HTR-8/SVneo (cell line): ENCODE results near the gene C2orf76.
"Not testable (repeated sequence)": the region's sequence is repeated elsewhere in the genome, so short reads cannot be mapped to it uniquely, and the experiment has no call there.

ENCODE experiments used
- DNase-seq: peaks from one replicate; pipeline ENCODE4 v3.0.0; 2011; ENCODE audit warnings: low spot score, mixed read lengths; ENCODE audit not compliant: insufficient read length
- FAIRE-seq: peaks from 2 replicates; lab custom pipeline; 2011; peaks lifted over from hg19 to GRCh38; lab: Jason Lieb, UNC

C2orf76 gene

DNA sequence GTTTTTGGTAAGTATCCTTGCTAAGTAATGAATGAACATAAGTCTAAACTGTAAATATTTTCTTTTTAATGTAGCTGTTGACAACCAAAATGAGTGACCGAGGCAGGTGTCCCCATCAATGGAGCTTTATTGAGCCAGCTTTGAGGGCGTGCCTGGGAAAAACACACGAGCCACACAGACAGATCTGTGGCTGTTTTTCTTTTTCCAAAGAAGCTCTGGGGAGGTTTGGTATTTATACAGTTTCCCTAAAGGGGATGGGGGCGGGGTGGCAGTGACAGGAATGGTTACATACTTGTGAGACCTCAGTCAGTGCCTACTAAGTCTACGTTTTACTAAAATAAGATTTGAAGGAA lies 11.3 kb upstream of the C2orf76 start:
- no peak for FAIRE-seq
- DNase-seq, result no peak

DNA sequence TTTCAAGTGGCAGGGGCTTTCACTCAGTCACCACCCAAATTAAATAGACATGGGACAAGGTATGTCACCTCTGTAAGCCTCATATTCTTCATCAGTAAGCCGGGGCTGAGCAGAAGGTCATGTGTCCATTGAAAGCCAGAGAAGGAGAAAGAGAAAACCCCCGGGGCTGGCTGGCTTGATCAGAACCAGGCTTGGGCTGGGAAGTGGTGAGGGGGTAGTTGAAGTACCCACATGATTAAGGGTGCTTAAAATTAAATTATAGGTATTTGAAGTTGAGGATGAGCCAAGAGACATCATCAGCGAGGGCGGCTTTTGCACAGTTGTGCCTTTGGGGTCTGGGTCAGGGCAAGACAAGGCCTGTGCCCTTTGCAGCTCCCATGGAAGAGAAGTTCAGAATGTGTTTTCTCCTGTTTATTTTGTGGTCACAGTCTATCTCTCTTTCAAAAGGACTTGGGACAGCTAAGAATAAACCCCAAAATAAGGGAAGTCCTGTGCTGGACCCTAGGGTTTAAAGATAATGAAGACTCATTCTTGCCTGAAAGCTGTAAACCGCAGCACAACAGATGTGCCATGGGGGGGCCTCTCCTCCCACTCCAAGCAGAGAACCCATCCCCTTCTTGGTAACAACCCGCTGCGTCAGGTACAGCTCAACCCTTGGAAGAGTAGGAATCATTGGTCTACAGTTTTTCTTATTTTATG lies 10.8 kb upstream of the C2orf76 start:
- DNase-seq (no peak), FAIRE-seq (no peak)

DNA sequence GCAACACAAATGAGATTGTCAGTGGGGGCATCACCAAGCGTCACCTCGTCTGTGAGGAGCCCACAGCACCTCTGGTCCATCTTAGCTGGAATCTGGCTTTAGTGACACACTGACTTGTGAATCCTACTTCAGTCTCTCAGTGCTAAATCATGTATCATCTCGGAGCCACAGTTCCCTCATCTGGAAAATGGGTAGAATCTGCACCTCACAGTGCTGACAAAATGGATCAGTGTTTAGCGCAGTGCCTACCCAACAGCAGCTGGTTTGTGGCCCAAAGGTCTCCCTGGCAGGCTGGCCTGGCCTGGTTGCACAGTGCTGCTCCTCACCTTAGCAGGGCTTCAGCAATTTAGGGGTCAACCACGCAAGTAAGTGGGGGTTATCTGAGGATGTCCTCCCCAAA lies 10.2 kb upstream of the C2orf76 start:
- DNase-seq, result no peak
- no peak for FAIRE-seq

GRCh38 chr2:119376406-119376805 lies 9.8 kb upstream of the C2orf76 start:
- DNase-seq, FAIRE-seq: not testable (repeated sequence)

DNA sequence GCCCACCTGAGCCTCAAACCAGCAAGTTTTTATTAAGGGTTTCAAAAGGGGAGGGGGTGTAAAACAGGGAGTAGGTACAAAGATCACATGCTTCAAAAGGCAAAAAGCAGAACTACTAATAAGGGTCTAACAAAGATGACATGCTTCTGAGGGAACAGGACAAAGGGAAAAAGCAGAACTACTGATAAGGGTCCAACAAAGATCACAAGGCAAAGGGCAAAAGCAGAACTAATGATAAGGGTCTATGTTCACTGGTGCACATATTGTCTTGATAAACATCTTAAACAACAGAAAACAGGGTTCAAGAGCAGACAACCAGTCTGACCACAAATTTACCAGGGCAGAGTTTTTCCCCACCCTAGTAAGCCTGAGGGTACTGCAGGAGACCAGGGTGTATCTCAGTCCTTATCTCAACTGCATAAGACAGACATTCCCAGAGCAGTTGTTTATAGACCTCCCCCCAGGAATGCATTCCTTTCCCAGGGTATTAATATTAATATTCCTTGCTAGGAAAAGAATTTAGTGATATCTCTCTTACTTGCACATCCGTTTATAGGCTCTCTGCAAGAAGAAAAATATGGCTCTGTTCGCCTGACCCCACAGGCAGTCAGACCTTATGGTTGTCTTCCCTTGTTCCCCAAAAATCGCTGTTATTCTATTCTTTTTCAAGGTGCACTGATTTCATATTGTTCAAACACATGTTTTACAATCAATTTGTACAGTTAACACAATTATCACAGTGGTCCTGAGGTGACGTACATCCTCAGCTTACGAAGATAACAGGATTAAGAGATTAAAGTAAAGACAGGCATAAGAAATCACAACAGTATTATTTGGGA lies 7.5 kb upstream of the C2orf76 start:
- not testable (repeated sequence) for DNase-seq, FAIRE-seq

- no peak for DNase-seq
- FAIRE-seq, result no peak
These were observed 6.3 kb upstream of the C2orf76 start for GRCh38 chr2:119372778-119373568.

- FAIRE-seq (no peak), DNase-seq (no peak)
These were observed 4.5 kb upstream of the C2orf76 start for GRCh38 chr2:119371111-119371510.

GRCh38 chr2:119369845-119370244 lies 3.2 kb upstream of the C2orf76 start:
- DNase-seq (no peak), FAIRE-seq (no peak)

DNA sequence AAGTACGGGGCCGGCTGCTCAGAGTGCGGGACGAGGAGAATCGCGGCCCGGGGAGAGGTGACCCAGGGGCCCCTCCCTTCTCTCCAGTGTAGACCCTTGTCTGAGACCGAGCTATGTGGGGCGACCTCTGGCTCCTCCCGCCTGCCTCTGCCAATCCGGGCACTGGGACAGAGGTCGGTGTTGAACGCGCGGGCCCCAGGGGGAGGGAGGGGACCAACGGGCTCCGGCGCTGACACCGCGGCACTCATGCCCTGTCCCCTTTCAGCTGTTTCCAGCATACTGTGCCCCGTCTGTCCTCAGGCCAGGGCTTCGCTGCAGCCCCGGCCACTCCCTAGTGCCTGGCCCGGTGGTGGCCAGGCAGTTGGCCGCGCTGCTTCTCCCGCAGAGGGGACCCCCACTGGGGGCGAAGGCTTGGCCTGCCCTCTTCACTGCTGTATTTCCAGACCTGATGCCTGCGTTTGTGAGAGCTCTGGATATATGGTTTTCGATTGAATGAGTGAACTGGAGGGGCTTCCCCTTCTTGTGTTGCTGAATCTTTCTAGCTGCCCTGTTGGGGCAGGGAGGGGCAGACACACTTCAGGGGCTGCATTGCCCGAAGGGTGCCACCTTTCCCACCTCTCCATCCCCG lies 952 bp upstream of the C2orf76 start:
- peak; percentile 36 for DNase-seq

DNA sequence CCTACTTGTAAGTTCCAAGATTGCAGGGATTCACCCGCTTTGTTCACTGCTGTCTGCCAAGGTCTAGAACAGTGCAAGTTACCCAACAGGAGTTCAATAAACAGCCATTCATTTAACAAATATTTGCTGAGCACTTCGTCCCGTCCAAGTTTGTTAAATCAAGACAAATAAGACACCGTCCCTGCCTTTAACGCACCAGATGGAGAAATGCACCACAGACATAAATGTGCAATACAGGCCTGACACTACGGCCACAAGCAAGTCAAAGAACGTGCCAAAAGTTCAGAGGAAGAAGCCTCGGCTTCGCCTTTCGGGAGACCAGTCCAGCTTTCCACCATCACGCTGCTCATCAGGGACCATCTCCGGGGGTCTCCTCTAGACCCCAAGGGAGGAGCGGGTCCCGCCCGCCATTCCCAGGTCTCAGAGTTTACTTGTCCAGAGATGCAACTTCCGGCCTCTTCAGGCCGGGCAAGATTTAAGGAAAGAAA lies 429 bp downstream of the C2orf76 start:
- no peak for DNase-seq
- no peak for FAIRE-seq

More for the DNA sequence above, 952 bp upstream of the C2orf76 start:
- no peak for FAIRE-seq

GRCh38 chr2:119365436-119365835 lies 1.2 kb downstream of the C2orf76 start:
- FAIRE-seq (no peak), DNase-seq (no peak)

DNA sequence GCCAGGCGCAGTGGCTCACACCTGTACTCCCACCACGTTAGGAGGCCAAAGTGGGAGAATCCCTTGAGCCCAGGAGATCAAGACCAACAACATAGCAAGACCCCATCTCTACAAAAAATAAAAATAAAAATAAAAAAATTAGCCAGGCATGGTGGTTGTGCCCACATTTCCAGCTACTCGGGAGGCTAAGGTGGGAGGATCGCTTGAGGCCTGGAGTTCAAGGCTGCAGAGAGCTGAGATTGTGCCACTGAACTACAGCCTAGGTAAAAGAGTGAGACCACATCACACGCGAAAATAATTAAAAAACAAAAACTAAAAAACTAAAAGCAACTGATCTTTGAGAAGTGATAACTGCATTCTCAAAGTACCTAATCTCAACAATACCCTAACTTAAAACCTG lies 1.8 kb downstream of the C2orf76 start:
- FAIRE-seq, result no peak

GRCh38 chr2:119360423-119360966 lies 6.1 kb downstream of the C2orf76 start:
- DNase-seq, result no peak
- no peak for FAIRE-seq

More for the DNA sequence above, 1.8 kb downstream of the C2orf76 start:
- no peak for DNase-seq

- FAIRE-seq (no peak), DNase-seq (no peak)
These were observed 6.9 kb downstream of the C2orf76 start for GRCh38 chr2:119359774-119360173.

DNA sequence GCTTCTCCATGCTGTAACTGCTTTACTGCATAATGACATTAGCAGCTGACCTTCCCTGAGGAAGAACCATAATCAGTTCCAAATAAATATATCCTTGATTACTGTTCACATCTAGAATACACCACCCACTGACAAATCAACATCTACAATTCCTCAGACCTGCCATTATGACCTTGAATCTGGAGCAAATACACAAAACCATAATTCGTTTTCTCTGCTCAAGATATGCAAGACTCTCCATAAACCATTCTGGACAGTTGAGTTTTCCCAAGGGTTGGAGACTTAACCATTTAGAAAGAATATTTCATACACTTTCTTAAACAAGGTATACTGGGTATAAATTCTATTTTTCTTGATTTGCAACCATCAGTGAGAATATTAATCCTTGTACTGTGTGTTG lies 11.8 kb downstream of the C2orf76 start:
- FAIRE-seq (no peak), DNase-seq (no peak)

DNA sequence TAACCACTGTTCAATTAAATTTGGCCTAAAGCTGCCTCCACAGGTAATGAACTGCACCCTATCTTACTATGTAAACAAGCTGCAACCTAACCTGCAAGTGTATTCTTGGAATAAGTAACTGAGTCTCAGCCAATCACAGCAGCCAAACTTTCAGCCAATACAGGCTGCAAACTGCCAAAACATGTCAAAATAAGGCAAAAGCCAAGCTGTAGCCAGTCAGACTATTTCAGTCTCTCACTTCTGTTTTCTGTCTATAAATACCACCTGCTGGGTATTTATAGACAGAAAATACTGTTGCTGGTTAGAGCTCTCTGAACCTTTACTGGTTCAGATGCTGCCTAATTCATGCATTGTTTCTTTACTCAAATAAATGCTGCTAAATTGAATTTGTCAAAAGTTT lies 14.3 kb downstream of the C2orf76 start:
- FAIRE-seq, result no peak

DNA sequence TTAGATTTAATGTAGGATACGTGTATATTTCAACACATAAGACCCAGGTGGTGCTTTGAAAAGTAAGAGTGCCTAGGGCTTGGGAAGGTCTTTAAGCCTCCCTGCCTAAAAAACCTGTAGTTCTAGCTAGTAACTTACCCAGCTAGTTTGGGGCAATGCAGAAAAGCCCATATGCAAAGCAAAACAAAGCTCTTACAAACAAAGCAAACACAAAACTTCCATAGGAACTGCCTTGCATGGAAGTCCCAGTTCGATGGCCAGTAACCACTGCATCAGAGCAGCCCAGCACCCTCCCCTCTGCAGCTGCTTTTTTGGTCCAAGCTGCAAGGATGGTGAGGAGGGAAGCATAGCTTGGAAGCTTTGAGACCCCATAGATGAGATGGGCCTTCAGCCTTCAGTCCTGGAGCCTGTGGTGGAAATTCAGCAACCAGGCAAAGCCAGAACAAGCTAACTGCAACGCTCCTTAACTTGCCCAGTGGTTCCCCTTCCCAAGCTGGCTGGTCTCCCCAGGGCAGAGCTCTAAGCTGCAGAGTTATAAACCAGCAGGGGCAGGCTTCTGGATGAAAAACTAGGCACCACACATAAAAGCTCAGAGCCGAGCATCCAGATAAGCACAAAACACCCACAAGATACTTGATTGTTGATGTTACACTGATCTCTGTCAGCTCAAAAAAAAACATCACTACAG lies 16.2 kb downstream of the C2orf76 start:
- FAIRE-seq (no peak), DNase-seq (no peak)

More for the DNA sequence above, 14.3 kb downstream of the C2orf76 start:
- no peak for DNase-seq

DNA sequence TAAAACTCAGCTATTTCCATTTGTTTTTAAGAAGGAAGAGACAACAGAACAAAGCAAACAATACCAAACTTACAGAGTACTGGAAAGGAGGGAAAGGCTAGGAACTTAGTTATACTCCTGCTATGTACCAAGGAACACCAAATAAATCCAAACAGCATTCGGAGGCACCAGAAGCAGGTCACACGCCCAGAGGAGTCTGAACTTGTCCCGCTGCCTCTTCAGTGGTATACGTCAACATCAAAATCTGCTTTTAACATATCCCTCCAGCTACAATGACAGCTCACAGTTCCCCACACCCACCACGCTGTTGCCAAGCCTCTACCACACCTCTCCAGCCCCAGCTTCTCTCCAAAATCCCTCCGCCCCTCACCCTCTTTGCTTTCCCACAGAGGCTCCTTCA lies 17.3 kb downstream of the C2orf76 start:
- no peak for DNase-seq
- no peak for FAIRE-seq

GRCh38 chr2:119341684-119342083 lies 24.9 kb downstream of the C2orf76 start:
- DNase-seq, result no peak
- no peak for FAIRE-seq
